CD14-positive monocyte (primary cell): ENCODE results near the gene S1PR2. TPM values are rescaled to one million over a fixed set of nuclear protein-coding genes. Genes with fewer than 3 reads are reported as not detected.

Experiments used
- DNase-seq, 3 donors: peaks; one replicate each; pipeline ENCODE4 v3.0.0-alpha.2; 2011 to 2022
- H2AFZ ChIP-seq: 2 replicates; pipeline ENCODE4 v1.6.0; 2012; ENCODE audit warnings: mild to moderate bottlenecking, low read depth, low read length, inconsistent platforms; ENCODE audit not compliant: insufficient read depth, poor library complexity, severe bottlenecking
- H3K27ac ChIP-seq, 2 donors: 1 replicate in 1 of 2; 2 replicates in 1 of 2; pipeline ENCODE4 v1.5.1; 2012 to 2013; ENCODE audit warnings: low read length in 2 of 2, control low read depth in 1 of 2, inconsistent platforms in 1 of 2, low read depth in 1 of 2, mild to moderate bottlenecking in 1 of 2
- H3K27me3 ChIP-seq, 2 donors: one replicate each; pipeline versions ENCODE4 v1.6.0 to v1.6.1; 2011 to 2013; ENCODE audit warnings: low read length in 2 of 2; ENCODE audit not compliant: control insufficient read depth in 2 of 2, insufficient read depth in 2 of 2
- H3K36me3 ChIP-seq, 2 donors: replicated peaks in 1 of 2; 1 replicate in 1 of 2; 2 replicates in 1 of 2; pipeline versions ENCODE4 v1.5.1 to v1.6.1; 2012 to 2013; ENCODE audit warnings: low read length in 2 of 2, control low read depth in 1 of 2, inconsistent platforms in 1 of 2, mild to moderate bottlenecking in 1 of 2; ENCODE audit not compliant: insufficient read depth in 2 of 2, control insufficient read depth in 1 of 2
- H3K4me1 ChIP-seq, 2 donors: 1 replicate in 1 of 2; 2 replicates in 1 of 2; pipeline versions ENCODE4 v1.5.1 to v1.6.1; 2012 to 2013; ENCODE audit warnings: low read length in 2 of 2, control low read depth in 1 of 2, inconsistent platforms in 1 of 2, mild to moderate bottlenecking in 1 of 2, moderate library complexity in 1 of 2; ENCODE audit not compliant: insufficient read depth in 2 of 2, control insufficient read depth in 1 of 2
- H3K4me2 ChIP-seq: replicated peaks from 2 replicates; pipeline ENCODE3; 2012; ENCODE audit warnings: low read length, moderate library complexity, mild to moderate bottlenecking; ENCODE audit not compliant: poor library complexity, severe bottlenecking; ENCODE audit errors: extremely low read depth
- H3K4me3 ChIP-seq, 3 experiments: fragments of 200-600 bp in 1 of 3; sonication (generic) in 1 of 3; replicated peaks in 1 of 3; 1 replicate in 2 of 3; 2 replicates in 1 of 3; pipeline ENCODE4 v1.5.1; 2011 to 2013; ENCODE audit warnings: low read length in 3 of 3, mild to moderate bottlenecking in 3 of 3, control low read depth in 2 of 3, low read depth in 2 of 3, inconsistent platforms in 1 of 3, moderate library complexity in 1 of 3
- H3K79me2 ChIP-seq: 2 replicates; pipeline ENCODE4 v1.6.0; 2012; ENCODE audit warnings: mild to moderate bottlenecking, control low read depth, inconsistent platforms, low read length, moderate library complexity; ENCODE audit not compliant: insufficient read depth
- H3K9ac ChIP-seq: 2 replicates; pipeline ENCODE4 v1.6.0; 2017; ENCODE audit warnings: low read length, mild to moderate bottlenecking; ENCODE audit not compliant: insufficient read depth, poor library complexity, severe bottlenecking
- H3K9me3 ChIP-seq, 2 donors: replicated peaks in 1 of 2; 1 replicate in 1 of 2; 2 replicates in 1 of 2; pipeline versions ENCODE4 v1.5.1 to v1.6.1; 2012 to 2013; ENCODE audit warnings: low read length in 2 of 2, control low read depth in 1 of 2; ENCODE audit not compliant: control insufficient read depth in 1 of 2, insufficient read depth in 1 of 2
- H4K20me1 ChIP-seq: 2 replicates; pipeline ENCODE4 v1.6.0; 2012; ENCODE audit warnings: mild to moderate bottlenecking, low read length, control low read depth, moderate library complexity; ENCODE audit not compliant: insufficient read depth
- H3K27ac Mint-ChIP-seq, 7 donors: one replicate each; pipeline ENCODE4 v1.8.0; 2020; ENCODE audit warnings: mild to moderate bottlenecking in 7 of 7, mixed read lengths in 7 of 7, moderate library complexity in 6 of 7, inconsistent platforms in 2 of 7
- H3K27me3 Mint-ChIP-seq, 3 donors: one replicate each; pipeline ENCODE4 v1.8.0; 2021 to 2022; ENCODE audit warnings: low read depth in 3 of 3, mild to moderate bottlenecking in 3 of 3, mixed read lengths in 3 of 3, moderate library complexity in 3 of 3, inconsistent platforms in 1 of 3
- H3K36me3 Mint-ChIP-seq, 2 donors: one replicate each; pipeline ENCODE4 v1.8.0; 2020; ENCODE audit warnings: mixed read lengths in 2 of 2, inconsistent platforms in 1 of 2, mild to moderate bottlenecking in 1 of 2
- H3K4me1 Mint-ChIP-seq: one replicate; pipeline ENCODE4 v1.8.0; 2020; ENCODE audit warnings: mild to moderate bottlenecking, mixed read lengths
- H3K4me3 Mint-ChIP-seq, 2 donors: one replicate each; pipeline ENCODE4 v1.8.0; 2020; ENCODE audit warnings: mild to moderate bottlenecking in 2 of 2, mixed read lengths in 2 of 2, moderate library complexity in 1 of 2
- H3K9me3 Mint-ChIP-seq, 7 donors: one replicate each; pipeline ENCODE4 v1.8.0; 2020 to 2022; ENCODE audit warnings: mixed read lengths in 7 of 7, mild to moderate bottlenecking in 6 of 7, moderate library complexity in 6 of 7, inconsistent platforms in 2 of 7
- WGBS: methylation state at CpG from one replicate; pipeline ENCODE4 v1.1.5; 2013; ENCODE audit warnings: missing lambda C conversion rate; ENCODE audit not compliant: insufficient coverage; 5-methylcytosine and 5-hydroxymethylcytosine counted together
- intact Hi-C, 2 donors: fragments of 100-400 bp; cut with micrococcal nuclease; formaldehyde crosslinking; loops; one replicate each; pipeline versions ENCODE4 v1.15.0 to v1.15.1; 2023
- polyA plus RNA-seq, 3 donors: library from polyadenylated mRNA; depleted of rRNA in 1 of 3; unstranded in 2 of 3; stranded (reverse) in 1 of 3; fragments of 300-500 nt in 2 of 3; fragments of >200 nt in 1 of 3; fragmentation: Illumina TruSeq in 2 of 3; gene quantifications; 1 replicate in 2 of 3; 2 replicates in 1 of 3; pipeline ENCODE4 v1.2.3, GENCODE V29; 2012 to 2021
- TF ChIP-seq, protein P1 (sequence below): fragments of 200-600 bp; IDR thresholded peaks from one replicate; pipeline ENCODE4 v1.8.0; 2022; ENCODE audit warnings: antibody characterized with exemption, mild to moderate bottlenecking

Gene S1PR2
- polyA plus RNA-seq, 3 donors: 0.40 to 2.0 (median 0.55) TPM

DNA sequence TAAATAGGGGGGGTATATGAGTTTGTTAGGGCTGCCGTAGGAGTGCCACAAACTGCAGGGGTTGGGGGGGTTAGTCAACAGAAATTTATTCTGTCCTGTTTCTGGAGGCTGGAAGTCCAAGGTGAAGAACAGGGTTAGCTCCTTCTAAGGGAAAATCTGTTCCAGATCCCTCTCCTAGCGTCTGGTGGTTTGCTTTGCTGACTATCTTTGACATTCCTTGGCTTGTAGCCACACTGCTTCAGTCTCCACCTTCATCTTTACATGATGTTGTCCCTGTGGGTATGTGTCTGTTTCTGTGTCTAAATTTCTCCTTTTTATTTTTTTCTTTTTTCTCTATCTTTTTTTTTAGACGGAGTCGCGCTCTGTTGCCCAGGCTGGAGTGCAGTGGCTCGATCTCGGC, 31.6 kb upstream of the S1PR2 start:
- no peak overlapping the region for H3K4me3 Mint-ChIP-seq
- peaks cover 1 to 8% (median 2%) of the 10 kb centered on the region in 3 donors for H3K27me3 Mint-ChIP-seq
- no peaks in the 10 kb centered on the region for H3K79me2 ChIP-seq
- WGBS: 100% methylated on average over 1 of the region's 7 CpGs
- no peaks in the 10 kb centered on the region for H3K9me3 ChIP-seq
- H3K4me1 ChIP-seq: peaks cover under 1% of the 10 kb centered on the region in 2 donors
- no peak overlapping the region for H3K4me2 ChIP-seq
- no peak overlapping the region for H2AFZ ChIP-seq
- no peak overlapping the region for H3K27ac ChIP-seq
- peaks cover 14% of the 10 kb centered on the region for H4K20me1 ChIP-seq
- no peak for DNase-seq
- intact Hi-C loops: no loop called here
- H3K4me3 ChIP-seq: no peak overlapping the region
- peaks cover 13 to 18% of the 10 kb centered on the region in 2 donors for H3K36me3 ChIP-seq
- H3K9ac ChIP-seq: no peak overlapping the region
- peaks cover 11 to 19% of the 10 kb centered on the region in 2 donors for H3K36me3 Mint-ChIP-seq
- H3K4me1 Mint-ChIP-seq: peaks cover 2% of the 10 kb centered on the region
- peaks cover 0 to 3% (median 0%) of the 10 kb centered on the region in 7 donors for H3K9me3 Mint-ChIP-seq
- no peaks in the 10 kb centered on the region for H3K27me3 ChIP-seq
- TF ChIP-seq, protein P1, sequence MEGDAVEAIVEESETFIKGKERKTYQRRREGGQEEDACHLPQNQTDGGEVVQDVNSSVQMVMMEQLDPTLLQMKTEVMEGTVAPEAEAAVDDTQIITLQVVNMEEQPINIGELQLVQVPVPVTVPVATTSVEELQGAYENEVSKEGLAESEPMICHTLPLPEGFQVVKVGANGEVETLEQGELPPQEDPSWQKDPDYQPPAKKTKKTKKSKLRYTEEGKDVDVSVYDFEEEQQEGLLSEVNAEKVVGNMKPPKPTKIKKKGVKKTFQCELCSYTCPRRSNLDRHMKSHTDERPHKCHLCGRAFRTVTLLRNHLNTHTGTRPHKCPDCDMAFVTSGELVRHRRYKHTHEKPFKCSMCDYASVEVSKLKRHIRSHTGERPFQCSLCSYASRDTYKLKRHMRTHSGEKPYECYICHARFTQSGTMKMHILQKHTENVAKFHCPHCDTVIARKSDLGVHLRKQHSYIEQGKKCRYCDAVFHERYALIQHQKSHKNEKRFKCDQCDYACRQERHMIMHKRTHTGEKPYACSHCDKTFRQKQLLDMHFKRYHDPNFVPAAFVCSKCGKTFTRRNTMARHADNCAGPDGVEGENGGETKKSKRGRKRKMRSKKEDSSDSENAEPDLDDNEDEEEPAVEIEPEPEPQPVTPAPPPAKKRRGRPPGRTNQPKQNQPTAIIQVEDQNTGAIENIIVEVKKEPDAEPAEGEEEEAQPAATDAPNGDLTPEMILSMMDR: no peak
- H3K27ac Mint-ChIP-seq: no peak overlapping the region

DNA sequence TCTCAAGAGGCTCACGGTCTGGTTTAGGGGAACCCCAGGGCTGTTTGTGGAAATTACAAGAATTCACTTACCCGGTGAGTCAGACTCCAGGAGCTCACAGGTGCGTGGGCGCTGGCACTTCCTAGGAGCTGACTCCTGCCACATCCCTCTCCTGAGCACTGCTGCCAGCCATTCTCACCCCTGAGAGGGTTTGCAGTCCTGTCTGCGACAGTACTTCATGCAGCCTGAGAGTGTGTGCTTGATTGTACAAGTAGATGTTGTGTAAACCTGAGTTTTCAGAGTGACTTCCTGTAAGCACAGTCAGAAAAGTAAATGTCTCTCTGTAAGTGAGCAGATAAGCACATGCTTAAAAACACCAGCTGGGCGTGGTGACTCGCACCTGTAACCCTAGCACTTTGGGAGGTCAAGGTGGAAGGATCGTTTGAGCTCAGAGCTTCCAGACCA, 29.0 kb upstream of the S1PR2 start:
- H3K9ac ChIP-seq: no peak overlapping the region
- DNase-seq: no peak
- no peak overlapping the region for H3K27ac ChIP-seq
- H3K27me3 ChIP-seq: no peaks in the 10 kb centered on the region
- peaks cover 0 to 3% (median 0%) of the 10 kb centered on the region in 7 donors for H3K9me3 Mint-ChIP-seq
- WGBS: 94% methylated on average over 2 of the region's 8 CpGs
- H3K4me3 ChIP-seq: no peak overlapping the region
- H3K27ac Mint-ChIP-seq: peak overlapping the region in 1 of 7 donors; percentile 25
- H3K4me1 Mint-ChIP-seq: peaks cover 1% of the 10 kb centered on the region
- no peak overlapping the region for H3K4me2 ChIP-seq
- H3K27me3 Mint-ChIP-seq: peaks cover 0 to 8% (median 1%) of the 10 kb centered on the region in 3 donors
- H2AFZ ChIP-seq: no peak overlapping the region
- H3K36me3 Mint-ChIP-seq: peaks cover 29 to 42% of the 10 kb centered on the region in 2 donors
- H3K4me1 ChIP-seq: no peaks in the 10 kb centered on the region
- no peaks in the 10 kb centered on the region for H3K9me3 ChIP-seq
- H3K79me2 ChIP-seq: no peaks in the 10 kb centered on the region
- H3K4me3 Mint-ChIP-seq: no peak overlapping the region
- TF ChIP-seq, protein P1: no peak
- H4K20me1 ChIP-seq: peaks cover 14% of the 10 kb centered on the region
- intact Hi-C loops: no loop called here
- peaks cover 36 to 39% of the 10 kb centered on the region in 2 donors for H3K36me3 ChIP-seq
